H9 (cell line): Measurements from ENCODE around the gene POGLUT2. TPM values are rescaled to one million over a fixed set of nuclear protein-coding genes. Genes with fewer than 3 reads are reported as not detected.

ENCODE experiments used
- DNase-seq: peaks from one replicate; pipeline ENCODE4 v3.0.0-alpha.2; 2017
- H2AFZ ChIP-seq: one replicate; pipeline ENCODE4 v1.6.1; 2013; ENCODE audit warnings: mild to moderate bottlenecking, low read length, control low read depth, moderate library complexity
- H2AK5ac ChIP-seq: 2 replicates; pipeline ENCODE4 v1.6.1; 2013; ENCODE audit warnings: low read length, control low read depth, mixed read lengths; ENCODE audit not compliant: insufficient read length
- H2BK120ac ChIP-seq: one replicate; pipeline ENCODE4 v1.6.1; 2013; ENCODE audit warnings: low read depth, mild to moderate bottlenecking, low read length, control low read depth, inconsistent platforms; ENCODE audit not compliant: poor library complexity, severe bottlenecking
- H2BK12ac ChIP-seq: 2 replicates; pipeline ENCODE4 v1.6.1; 2013; ENCODE audit warnings: low read length, control low read depth, mixed read lengths, low read depth; ENCODE audit not compliant: insufficient read length
- H2BK15ac ChIP-seq: 2 replicates; pipeline ENCODE4 v1.6.1; 2013; ENCODE audit warnings: low read depth, low read length, control low read depth
- H2BK20ac ChIP-seq: one replicate; pipeline ENCODE4 v1.6.1; 2013; ENCODE audit warnings: low read depth, mild to moderate bottlenecking, low read length, control low read depth, inconsistent platforms; ENCODE audit not compliant: poor library complexity, severe bottlenecking
- H2BK5ac ChIP-seq: 2 replicates; pipeline ENCODE4 v1.6.1; 2013; ENCODE audit warnings: low read length, control low read depth, mixed read lengths; ENCODE audit not compliant: insufficient read length
- H3K14ac ChIP-seq: 2 replicates; pipeline ENCODE4 v1.6.1; 2013; ENCODE audit warnings: low read length, control low read depth; ENCODE audit not compliant: insufficient read depth
- H3K18ac ChIP-seq: 2 replicates; pipeline ENCODE4 v1.6.1; 2013; ENCODE audit warnings: low read depth, mild to moderate bottlenecking, mixed read lengths, low read length, control low read depth; ENCODE audit not compliant: insufficient read length
- H3K23ac ChIP-seq: 2 replicates; pipeline ENCODE4 v1.6.1; 2013; ENCODE audit warnings: low read length, control low read depth, mixed read lengths, low read depth; ENCODE audit not compliant: insufficient read length
- H3K23me2 ChIP-seq: 2 replicates; pipeline ENCODE4 v1.6.1; 2013; ENCODE audit warnings: low read depth, mild to moderate bottlenecking, mixed read lengths, low read length, control low read depth; ENCODE audit not compliant: insufficient read length, poor library complexity, severe bottlenecking
- H3K27ac ChIP-seq: 2 replicates; pipeline ENCODE4 v1.5.1; 2013; ENCODE audit warnings: low read length, control low read depth, mixed read lengths, low read depth; ENCODE audit not compliant: insufficient read length
- H3K27me3 ChIP-seq: 2 replicates; pipeline ENCODE4 v1.6.1; 2013; ENCODE audit warnings: low read length, control low read depth, inconsistent platforms; ENCODE audit not compliant: insufficient read depth
- H3K4ac ChIP-seq: 2 replicates; pipeline ENCODE4 v1.6.1; 2013; ENCODE audit warnings: low read depth, mild to moderate bottlenecking, control low read depth, inconsistent platforms, low read length, moderate library complexity
- H3K4me1 ChIP-seq: 2 replicates; pipeline ENCODE4 v1.6.1; 2013; ENCODE audit warnings: low read length, control low read depth, inconsistent platforms; ENCODE audit not compliant: insufficient read depth
- H3K4me2 ChIP-seq: 2 replicates; pipeline ENCODE4 v1.6.1; 2013; ENCODE audit warnings: low read length, control low read depth, mixed read lengths; ENCODE audit not compliant: insufficient read length, insufficient read depth
- H3K56ac ChIP-seq: 2 replicates; pipeline ENCODE4 v1.6.1; 2013; ENCODE audit warnings: low read depth, mild to moderate bottlenecking, mixed read lengths, low read length, control low read depth; ENCODE audit not compliant: insufficient read length
- H3K79me1 ChIP-seq: 2 replicates; pipeline ENCODE4 v1.6.1; 2013; ENCODE audit warnings: low read depth, mild to moderate bottlenecking, moderate library complexity, low read length, control low read depth, inconsistent platforms; ENCODE audit not compliant: insufficient read depth, poor library complexity, severe bottlenecking
- H3K79me2 ChIP-seq: 2 replicates; pipeline ENCODE4 v1.6.1; 2013; ENCODE audit warnings: low read length, control low read depth, inconsistent platforms; ENCODE audit not compliant: insufficient read depth
- H3K9ac ChIP-seq: 2 replicates; pipeline ENCODE4 v1.6.1; 2013; ENCODE audit warnings: low read length, control low read depth, mixed read lengths; ENCODE audit not compliant: insufficient read length; ENCODE audit errors: extremely low read depth
- H3K9me3 ChIP-seq: one replicate; pipeline ENCODE4 v1.6.1; 2013; ENCODE audit warnings: low read depth, low read length, inconsistent platforms; ENCODE audit not compliant: control insufficient read depth
- H3T11ph ChIP-seq: one replicate; pipeline ENCODE4 v1.6.1; 2013; ENCODE audit warnings: mild to moderate bottlenecking, low read length, control low read depth, inconsistent platforms
- H4K20me1 ChIP-seq: one replicate; pipeline ENCODE4 v1.6.1; 2013; ENCODE audit not compliant: control insufficient read depth, insufficient read length, insufficient read depth
- H4K5ac ChIP-seq: 2 replicates; pipeline ENCODE4 v1.6.1; 2013; ENCODE audit warnings: low read depth, mild to moderate bottlenecking, mixed read lengths, low read length, control low read depth; ENCODE audit not compliant: insufficient read length
- H4K8ac ChIP-seq: replicated peaks from 2 replicates; pipeline ENCODE4 v1.6.1; 2013; ENCODE audit warnings: low read length, control low read depth, mixed read lengths, low read depth; ENCODE audit not compliant: insufficient read length
- H4K91ac ChIP-seq: 2 replicates; pipeline ENCODE4 v1.6.1; 2013; ENCODE audit warnings: low read depth, mild to moderate bottlenecking, moderate library complexity, mixed read lengths, low read length, control low read depth; ENCODE audit not compliant: insufficient read length
- H3K27ac Mint-ChIP-seq, 3 experiments: 2 replicates in 2 of 3; 3 replicates in 1 of 3; pipeline ENCODE4 v1.8.0; 2020 to 2021; ENCODE audit warnings: mixed read lengths in 3 of 3, mild to moderate bottlenecking in 1 of 3, moderate library complexity in 1 of 3
- H3K27me3 Mint-ChIP-seq: 2 replicates; pipeline ENCODE4 v1.8.0; 2021; ENCODE audit warnings: low read depth, mild to moderate bottlenecking, moderate library complexity, mixed read lengths
- H3K36me3 Mint-ChIP-seq, 3 experiments: 2 replicates in 2 of 3; 3 replicates in 1 of 3; pipeline ENCODE4 v1.8.0; 2020 to 2021; ENCODE audit warnings: low read depth in 3 of 3, mixed read lengths in 3 of 3; ENCODE audit not compliant: insufficient read depth in 1 of 3
- H3K4me1 Mint-ChIP-seq, 2 experiments: 2 replicates each; pipeline ENCODE4 v1.8.0; 2020; ENCODE audit warnings: mixed read lengths in 2 of 2
- H3K4me3 Mint-ChIP-seq, 2 experiments: 2 replicates in 1 of 2; 3 replicates in 1 of 2; pipeline ENCODE4 v1.8.0; 2020 to 2021; ENCODE audit warnings: mild to moderate bottlenecking in 2 of 2, mixed read lengths in 2 of 2, moderate library complexity in 1 of 2
- H3K9me3 Mint-ChIP-seq, 2 experiments: 2 replicates in 1 of 2; 3 replicates in 1 of 2; pipeline ENCODE4 v1.8.0; 2020; ENCODE audit warnings: mild to moderate bottlenecking in 2 of 2, mixed read lengths in 2 of 2, moderate library complexity in 1 of 2
- WGBS: extraction: QIAGEN DNeasy Blood & Tissue Kit; methylation state at CpG from one replicate; pipeline ENCODE4 v1.1.7; 2013; ENCODE audit warnings: missing lambda C conversion rate, low lambda C conversion rate, mixed read lengths; ENCODE audit not compliant: insufficient read length; ENCODE audit errors: extremely low coverage; 5-methylcytosine and 5-hydroxymethylcytosine counted together
- total RNA-seq: library from RNA; stranded (reverse); gene quantifications from 2 replicates; pipeline ENCODE4 v1.2.1, GENCODE V29; 2021
- TF ChIP-seq, protein P1 (sequence below): fragments of 200-600 bp; sonication (generic); conservative IDR thresholded peaks from 3 replicates; pipeline ENCODE4 v1.8.0; 2021; ENCODE audit warnings: antibody characterized with exemption, mild to moderate bottlenecking

Gene POGLUT2
- total RNA-seq, 1 experiment from 2014 or later, result 23.5 TPM

DNA sequence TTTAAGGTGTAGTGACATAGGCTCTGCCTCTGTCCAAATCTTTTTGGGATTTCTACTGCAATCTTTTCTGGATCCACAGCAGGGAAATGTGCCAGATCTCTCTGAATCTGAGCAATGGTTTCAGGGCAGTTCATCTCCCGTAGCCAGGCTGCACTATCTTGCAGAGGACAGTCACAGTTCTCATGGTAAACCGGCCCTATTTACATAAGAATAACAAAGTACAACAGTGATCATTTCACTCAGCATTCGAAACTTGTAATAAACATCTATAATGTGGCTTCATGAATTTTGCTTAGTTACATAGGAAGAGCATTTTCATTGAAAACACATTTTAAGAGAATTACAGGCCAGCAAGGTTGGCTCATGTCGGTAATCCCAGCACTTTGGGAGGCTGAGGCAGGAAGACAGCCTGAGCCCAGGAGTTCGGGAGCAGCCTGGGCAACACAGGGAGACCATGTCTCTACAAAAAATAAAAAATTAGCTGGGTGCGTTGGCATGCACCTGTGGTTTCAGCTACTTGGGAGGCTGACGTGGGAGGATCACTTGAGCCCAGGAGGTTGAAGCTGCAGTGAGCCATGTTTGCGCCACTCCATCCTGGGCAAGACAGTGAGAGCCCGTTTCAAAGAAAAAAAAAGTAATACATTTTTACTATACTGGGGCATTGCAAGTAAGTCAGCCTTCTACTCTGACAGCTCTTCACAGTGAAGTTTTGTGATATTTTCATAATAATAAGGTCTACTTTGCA is 5.0 kb downstream of the POGLUT2 start:
- Histone ChIP-seq H3K79me2 (no peaks in the 10 kb centered on the region), H3K23ac (no peak overlapping the region), H3K79me1 (no peaks in the 10 kb centered on the region), H3K9ac (no peak overlapping the region), H2BK20ac (no peak overlapping the region), H4K5ac (no peak overlapping the region), H4K20me1 (no peaks in the 10 kb centered on the region), H3K14ac (no peak overlapping the region), H3T11ph (no peak overlapping the region), H2BK5ac (no peak overlapping the region), H2AK5ac (no peak overlapping the region), H3K4me2 (peak overlapping the region; percentile 10), H3K4me1 (no peaks in the 10 kb centered on the region; the same call in 1 of the 2 replicates), H2AFZ (no peak overlapping the region), H3K9me3 (no peaks in the 10 kb centered on the region), H3K4ac (no peak overlapping the region), H4K91ac (no peak overlapping the region), H2BK120ac (no peak overlapping the region), H4K8ac (no peak overlapping the region), H3K27me3 (no peaks in the 10 kb centered on the region), H2BK12ac (no peak overlapping the region), H3K23me2 (no peaks in the 10 kb centered on the region), H3K56ac (no peak overlapping the region), H2BK15ac (no peak overlapping the region), H3K27ac (no peak overlapping the region), H3K18ac (no peak overlapping the region)
- H3K9me3 Mint-ChIP-seq, result no peaks in the 10 kb centered on the region
- no peaks in the 10 kb centered on the region for H3K27me3 Mint-ChIP-seq
- peak; percentile 36 for DNase-seq
- H3K36me3 Mint-ChIP-seq, result peaks cover 13 to 31% (median 19%) of the 10 kb centered on the region in 3 experiments; a peak in 6 of 7 replicates
- no CpG with 5 or more reads among the region's 9 CpGs for WGBS
- peak overlapping the region; percentile 12 to 67; a peak in 4 of 5 replicates for H3K4me3 Mint-ChIP-seq
- peaks cover 26 to 27% of the 10 kb centered on the region in 2 experiments for H3K4me1 Mint-ChIP-seq
- TF ChIP-seq, protein P1, sequence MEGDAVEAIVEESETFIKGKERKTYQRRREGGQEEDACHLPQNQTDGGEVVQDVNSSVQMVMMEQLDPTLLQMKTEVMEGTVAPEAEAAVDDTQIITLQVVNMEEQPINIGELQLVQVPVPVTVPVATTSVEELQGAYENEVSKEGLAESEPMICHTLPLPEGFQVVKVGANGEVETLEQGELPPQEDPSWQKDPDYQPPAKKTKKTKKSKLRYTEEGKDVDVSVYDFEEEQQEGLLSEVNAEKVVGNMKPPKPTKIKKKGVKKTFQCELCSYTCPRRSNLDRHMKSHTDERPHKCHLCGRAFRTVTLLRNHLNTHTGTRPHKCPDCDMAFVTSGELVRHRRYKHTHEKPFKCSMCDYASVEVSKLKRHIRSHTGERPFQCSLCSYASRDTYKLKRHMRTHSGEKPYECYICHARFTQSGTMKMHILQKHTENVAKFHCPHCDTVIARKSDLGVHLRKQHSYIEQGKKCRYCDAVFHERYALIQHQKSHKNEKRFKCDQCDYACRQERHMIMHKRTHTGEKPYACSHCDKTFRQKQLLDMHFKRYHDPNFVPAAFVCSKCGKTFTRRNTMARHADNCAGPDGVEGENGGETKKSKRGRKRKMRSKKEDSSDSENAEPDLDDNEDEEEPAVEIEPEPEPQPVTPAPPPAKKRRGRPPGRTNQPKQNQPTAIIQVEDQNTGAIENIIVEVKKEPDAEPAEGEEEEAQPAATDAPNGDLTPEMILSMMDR, result no peak
- H3K27ac Mint-ChIP-seq, result peak overlapping the region; percentile 13 to 94 (median 77)
